PC-9 (cell line): ENCODE data around the gene RNF8.

Experiments
- CTCF ChIP-seq: fragments of 200-600 bp; sonication (generic); conservative IDR thresholded peaks from 2 replicates; pipeline ENCODE4 v1.6.1; 2017; ENCODE audit warnings: mixed run types, antibody characterized with exemption, mild to moderate bottlenecking, moderate library complexity
- EZH2 ChIP-seq: fragments of 200-600 bp; sonication (generic); IDR thresholded peaks from 2 replicates; pipeline ENCODE4 v1.8.0; 2017; ENCODE audit warnings: antibody characterized with exemption, low read depth

GRCh38 chr6:37406726-37407341 is 53.1 kb downstream of the RNF8 start:
- TF ChIP-seq CTCF (no peak), EZH2 (no peak)
